SK-N-SH treated with all-trans-retinoic acid at 6 μM for 48 hours (cell line): Measurements from ENCODE around the gene MTFP1.

Experiments used
- ATAC-seq: fragments of 200-7000 bp; cut with Tn5 transposase; 3 replicates; pipeline ENCODE4 v1.9.1; 2020; ENCODE audit warnings: mild to moderate bottlenecking, moderate library complexity
- BACH2 ChIP-seq: fragments of 250-450 bp; sonication (Bioruptor Pico); IDR thresholded peaks from 2 replicates; pipeline ENCODE4 v1.9.0; 2021; ENCODE audit warnings: mild to moderate bottlenecking, borderline replicate concordance
- ESRRG ChIP-seq: fragments of 250-450 bp; sonication (Bioruptor Pico); IDR thresholded peaks from 2 replicates; pipeline ENCODE4 v1.6.1; 2021; ENCODE audit warnings: mild to moderate bottlenecking
- ISL1 ChIP-seq: fragments of 250-450 bp; sonication (Bioruptor Pico); IDR thresholded peaks from 2 replicates; pipeline ENCODE4 v2.1.2; 2022; ENCODE audit warnings: mild to moderate bottlenecking, moderate library complexity
- PPARA ChIP-seq: fragments of 250-450 bp; sonication (Bioruptor Pico); IDR thresholded peaks from 2 replicates; pipeline ENCODE4 v1.5.0; 2020; ENCODE audit warnings: mild to moderate bottlenecking, borderline replicate concordance
- RARB ChIP-seq: fragments of 250-450 bp; sonication (Bioruptor Pico); IDR thresholded peaks from 2 replicates; pipeline ENCODE4 v1.8.0; 2021; ENCODE audit warnings: mild to moderate bottlenecking, moderate library complexity
- TOX ChIP-seq: fragments of 250-450 bp; sonication (Bioruptor Pico); IDR thresholded peaks from 2 replicates; pipeline ENCODE4 v1.8.0; 2021; ENCODE audit warnings: mild to moderate bottlenecking, moderate library complexity, borderline replicate concordance
- ZFP3 ChIP-seq: fragments of 250-450 bp; sonication (Bioruptor Pico); IDR thresholded peaks from 2 replicates; pipeline ENCODE4 v1.5.0; 2020; ENCODE audit warnings: mild to moderate bottlenecking, moderate library complexity
- ZFP30 ChIP-seq: fragments of 450-650 bp; formaldehyde crosslinking; IDR thresholded peaks from 2 replicates; pipeline ENCODE4 v1.5.0; 2022; ENCODE audit warnings: mild to moderate bottlenecking, moderate library complexity
- ZNF8 ChIP-seq: fragments of 450-650 bp; formaldehyde crosslinking; IDR thresholded peaks from 2 replicates; pipeline ENCODE4 v1.5.0; 2020; ENCODE audit warnings: mild to moderate bottlenecking, moderate library complexity

Gene MTFP1

DNA sequence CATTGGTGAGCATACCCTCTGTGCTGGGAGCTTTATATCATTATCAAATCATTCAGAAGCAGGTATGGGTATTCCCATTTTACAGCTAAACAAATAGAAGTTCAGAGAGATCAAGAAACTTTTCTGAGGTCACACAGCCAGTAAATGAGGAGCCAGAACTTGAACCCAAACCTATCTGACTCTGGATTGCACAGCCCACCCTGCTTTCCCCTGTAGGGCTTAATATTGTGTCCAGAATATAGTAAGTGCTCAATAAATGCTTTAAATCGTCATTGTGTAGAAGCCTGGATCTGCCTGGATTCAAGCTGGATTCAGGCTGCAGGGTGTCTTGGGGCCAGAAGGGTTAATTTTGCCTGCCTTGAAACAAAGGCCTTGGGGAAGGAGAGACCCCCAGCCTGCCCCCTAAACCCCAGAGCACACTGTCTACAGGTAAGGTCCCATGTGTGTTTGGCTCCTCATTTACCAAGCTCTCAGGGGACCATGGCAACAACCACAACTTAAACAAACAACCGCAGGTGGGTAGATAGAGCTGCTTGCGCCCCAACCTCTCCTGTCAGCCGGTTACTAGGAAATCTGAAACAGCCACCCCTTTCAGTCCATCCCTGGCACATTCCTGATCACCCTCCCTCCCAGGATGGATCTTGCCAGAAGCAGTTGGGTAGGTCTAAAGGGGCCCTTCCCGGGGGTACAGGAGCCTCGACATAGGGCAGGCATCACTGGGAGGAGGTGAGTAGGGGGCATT is 49.3 kb downstream of the MTFP1 start:
- no peak for ATAC-seq
- TF ChIP-seq ZNF8 (CRISPR knock-in tag), result no peak
- no peak for TF ChIP-seq ISL1
- TF ChIP-seq ESRRG (CRISPR knock-in tag), result no peak
- no peak for TF ChIP-seq RARB (CRISPR knock-in tag)
- TF ChIP-seq ZFP30 (CRISPR knock-in tag), result no peak
- TF ChIP-seq TOX, result no peak
- TF ChIP-seq PPARA, result no peak
- TF ChIP-seq BACH2 (CRISPR knock-in tag), result no peak
- no peak for TF ChIP-seq ZFP3
